Measurements from ENCODE around the gene RFX3.

The RFX3 gene

GRCh38 chr9:3513265-3513818 lies 12.5 kb downstream of the RFX3 start:
- DNase-seq, result no peak

GRCh38 chr9:3511551-3511950 lies 14.2 kb downstream of the RFX3 start:
- DNase-seq, result no peak

- DNase-seq, result no peak
Measured at GRCh38 chr9:3510796-3511195, 15.0 kb downstream of the RFX3 start.

- no peak for DNase-seq
Measured at GRCh38 chr9:3509926-3510325, 15.9 kb downstream of the RFX3 start.

GRCh38 chr9:3508521-3509291 lies 17.1 kb downstream of the RFX3 start:
- no peak for DNase-seq

DNA sequence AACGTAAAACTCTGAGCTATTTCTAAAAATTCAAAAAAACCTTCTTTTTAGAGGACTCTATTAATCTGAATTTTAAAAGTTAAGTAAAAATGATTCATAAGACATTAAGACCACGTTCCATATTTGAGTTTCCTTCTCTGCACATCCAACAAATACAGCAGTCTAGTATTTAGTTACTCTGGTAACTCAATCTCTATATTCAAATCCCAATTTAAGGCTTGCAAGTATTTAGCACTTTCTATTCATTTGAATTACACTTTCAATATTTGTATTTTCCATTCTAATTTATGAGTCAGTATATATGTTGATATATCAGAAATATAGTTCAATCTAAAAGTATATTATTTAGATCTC lies 17.7 kb downstream of the RFX3 start:
- DNase-seq, result no peak

- no peak for DNase-seq
Measured at GRCh38 chr9:3507395-3508077, 18.3 kb downstream of the RFX3 start.

DNA sequence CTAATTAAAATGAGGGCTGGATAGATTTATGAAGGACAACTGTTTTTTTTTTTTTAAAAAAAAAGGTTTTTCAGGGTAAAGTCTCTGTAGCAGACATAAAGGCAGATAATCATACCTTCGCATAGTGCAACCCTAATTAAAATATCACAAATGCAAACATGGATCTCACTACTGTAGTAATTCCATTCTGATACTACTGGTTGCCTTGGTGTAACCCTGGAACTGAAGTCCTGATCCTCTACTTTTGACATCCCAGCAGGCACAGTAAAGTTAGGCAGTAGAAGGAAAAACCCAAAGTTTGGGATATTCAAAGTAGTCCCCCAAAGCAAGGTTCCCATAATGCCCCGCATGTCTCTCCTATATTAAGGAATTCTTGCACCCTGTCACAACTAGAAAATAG lies 19.6 kb downstream of the RFX3 start:
- no peak for DNase-seq

- no peak for DNase-seq
Measured at GRCh38 chr9:3502560-3503398, 23.0 kb downstream of the RFX3 start.

DNA sequence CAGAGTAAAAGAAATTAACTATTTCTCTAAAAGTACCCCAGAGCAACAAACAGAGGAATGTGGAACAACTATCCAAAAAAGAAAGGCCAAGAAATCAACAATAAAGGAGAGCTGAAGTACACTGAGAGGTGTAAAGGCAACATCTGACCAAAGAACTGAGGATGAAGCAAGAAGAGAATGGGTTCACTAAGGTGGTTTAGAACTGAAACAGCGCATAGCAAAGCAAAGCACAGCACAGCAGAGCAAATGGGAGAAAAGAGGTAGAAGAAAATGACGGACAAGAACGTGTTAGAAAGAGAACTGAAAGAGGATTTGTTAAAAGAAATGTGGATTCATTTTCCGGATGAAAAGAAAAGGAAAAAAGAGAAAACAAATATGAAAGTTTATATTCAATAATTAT lies 25.8 kb downstream of the RFX3 start:
- no peak for DNase-seq

GRCh38 chr9:3498691-3499090 lies 27.1 kb downstream of the RFX3 start:
- DNase-seq, result no peak

DNA sequence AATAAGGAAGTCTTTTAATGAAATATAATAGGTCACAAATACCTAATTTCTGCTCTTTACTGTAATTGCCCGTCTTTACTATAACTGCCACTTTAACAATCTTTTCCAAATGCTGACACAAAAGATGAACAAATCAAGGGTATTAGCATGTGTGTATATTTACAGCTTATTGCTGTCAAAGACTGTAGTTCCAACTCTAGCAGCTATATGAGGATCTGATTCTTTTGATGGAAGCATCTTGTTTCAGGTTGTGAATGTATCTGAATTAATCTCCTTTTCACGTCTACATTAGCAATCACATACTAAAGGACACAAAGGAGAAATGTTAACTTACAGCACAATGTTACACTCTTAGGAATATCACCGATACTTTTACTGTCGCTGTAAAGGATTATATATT lies 27.9 kb downstream of the RFX3 start:
- DNase-seq, result no peak

- DNase-seq, result no peak
Measured at GRCh38 chr9:3497401-3497800, 28.4 kb downstream of the RFX3 start.

DNA sequence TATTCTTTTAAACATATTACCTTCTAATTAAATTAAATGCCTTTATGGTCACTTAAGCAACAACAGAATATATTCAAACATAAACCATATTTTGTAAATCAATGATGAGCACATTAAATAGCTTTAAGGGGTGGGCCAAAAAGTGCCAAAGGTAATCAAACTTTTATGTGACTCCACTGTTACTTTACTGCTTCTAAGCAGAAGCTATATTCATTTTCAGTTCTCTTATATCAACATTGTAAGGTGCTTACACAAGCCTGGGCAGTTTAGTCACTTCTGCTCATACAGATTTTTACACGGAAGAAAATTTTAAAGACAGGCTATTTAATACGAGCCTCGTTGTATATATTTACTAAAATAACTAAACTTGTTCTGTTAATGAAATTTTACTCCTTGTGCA lies 29.9 kb downstream of the RFX3 start:
- no peak for DNase-seq

DNA sequence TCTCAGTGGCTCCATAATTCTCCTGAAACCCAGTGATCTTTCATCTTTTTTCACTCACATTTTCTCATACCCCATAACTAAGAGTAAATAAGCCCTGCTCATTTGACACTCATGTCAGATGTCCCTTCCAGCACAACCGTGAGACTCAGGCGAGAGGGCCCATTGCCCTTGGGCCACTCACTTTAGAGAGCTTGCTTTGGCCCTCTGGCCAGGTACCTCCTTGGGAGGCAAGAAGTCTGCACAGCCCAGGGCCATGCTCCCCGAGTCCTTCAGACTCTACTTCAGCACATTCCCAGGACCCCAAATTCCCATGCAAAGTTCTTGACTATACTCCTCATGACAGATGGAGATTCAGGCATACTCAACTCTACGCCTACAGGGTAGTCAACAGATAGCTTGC lies 33.6 kb downstream of the RFX3 start:
- no peak for DNase-seq

GRCh38 chr9:3491450-3491849 lies 34.4 kb downstream of the RFX3 start:
- DNase-seq, result no peak

DNA sequence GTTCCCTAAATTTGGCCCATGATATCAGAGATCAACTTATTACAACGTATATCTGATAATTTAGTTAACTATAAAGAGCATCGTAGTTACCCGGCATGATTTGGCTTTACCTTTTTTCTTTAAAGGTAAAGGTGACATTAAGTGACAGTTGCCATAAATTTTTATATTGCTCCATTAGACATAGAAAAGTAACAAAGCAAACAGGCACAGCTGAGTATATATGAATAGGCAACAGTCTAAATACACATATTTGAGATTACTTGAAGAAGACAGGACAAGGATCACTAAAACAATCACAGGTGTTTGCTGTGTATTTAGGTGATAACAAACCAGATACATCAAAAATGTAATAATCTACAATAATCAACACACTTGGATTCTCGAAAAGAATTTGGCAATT lies 34.8 kb downstream of the RFX3 start:
- no peak for DNase-seq

DNA sequence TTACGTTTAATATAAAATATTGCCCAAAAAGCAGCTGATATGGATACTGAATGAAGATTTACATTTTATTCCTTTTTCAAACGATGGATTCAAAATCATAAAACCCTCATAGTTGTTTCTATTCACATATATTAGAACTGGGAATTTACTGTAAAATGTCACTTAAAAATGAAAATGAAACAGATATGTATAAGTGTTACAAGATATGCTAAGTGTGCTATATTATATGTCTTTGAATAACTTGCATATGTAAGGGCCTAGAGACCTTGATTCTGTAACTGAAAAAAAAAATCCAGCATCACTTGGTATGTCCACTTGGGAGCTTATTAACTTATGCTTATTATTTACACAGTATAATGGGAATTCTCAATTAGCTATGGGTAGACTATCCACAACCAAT lies 43.2 kb downstream of the RFX3 start:
- DNase-seq, result no peak

DNA sequence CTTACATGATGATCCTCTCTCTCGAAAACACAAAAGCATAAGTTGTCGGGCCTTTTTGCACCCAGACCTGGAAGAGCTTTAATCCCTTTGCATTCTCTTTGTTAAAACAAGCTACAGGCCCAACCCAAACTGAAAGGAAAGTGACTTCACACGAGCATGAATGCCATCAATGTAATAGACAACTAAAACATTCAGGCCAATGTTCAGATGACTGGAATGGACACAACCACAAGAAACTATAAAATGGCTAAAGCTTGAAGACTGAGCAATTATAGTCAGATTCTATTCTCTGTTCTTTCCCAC lies 45.5 kb downstream of the RFX3 start:
- DNase-seq, result no peak

GRCh38 chr9:3479514-3480352 lies 46.1 kb downstream of the RFX3 start:
- no peak for DNase-seq

GRCh38 chr9:3478549-3478953 lies 47.2 kb downstream of the RFX3 start:
- no peak for DNase-seq

- no peak for DNase-seq
Measured at GRCh38 chr9:3477236-3477834, 48.5 kb downstream of the RFX3 start.

Data from stimulated activated naive CD4-positive, alpha-beta T cell treated with Interleukin-2 at 50 U/mL for 16 hours (primary cell).